ENCODE data around the gene SEC16A.
A peak's percentile ranks its signal among the peaks of the same experiment; 100 is the strongest.
"Not testable (repeated sequence)": the region's sequence is repeated elsewhere in the genome, so short reads cannot be mapped to it uniquely, and the experiment has no call there.

SEC16A gene

DNA sequence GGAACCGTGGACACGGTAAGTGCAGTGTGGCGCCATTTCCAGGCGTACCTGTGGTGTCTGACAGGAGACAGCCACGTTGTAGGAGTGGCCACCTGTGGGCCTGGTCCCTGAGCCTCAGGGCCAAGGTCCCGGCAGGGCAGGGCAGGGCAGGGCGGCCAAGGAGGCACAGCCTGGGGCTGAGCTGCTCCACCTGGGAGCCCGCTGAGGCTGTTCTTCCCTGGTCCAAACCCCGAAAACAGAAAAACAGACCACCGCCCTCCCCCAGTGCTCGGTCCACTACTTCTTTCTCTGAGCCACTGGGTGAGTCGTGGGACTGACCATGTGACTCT lies 63.8 kb downstream of the SEC16A start:
- DNase-seq (ENCODE audit: low spot score): no peak

DNA sequence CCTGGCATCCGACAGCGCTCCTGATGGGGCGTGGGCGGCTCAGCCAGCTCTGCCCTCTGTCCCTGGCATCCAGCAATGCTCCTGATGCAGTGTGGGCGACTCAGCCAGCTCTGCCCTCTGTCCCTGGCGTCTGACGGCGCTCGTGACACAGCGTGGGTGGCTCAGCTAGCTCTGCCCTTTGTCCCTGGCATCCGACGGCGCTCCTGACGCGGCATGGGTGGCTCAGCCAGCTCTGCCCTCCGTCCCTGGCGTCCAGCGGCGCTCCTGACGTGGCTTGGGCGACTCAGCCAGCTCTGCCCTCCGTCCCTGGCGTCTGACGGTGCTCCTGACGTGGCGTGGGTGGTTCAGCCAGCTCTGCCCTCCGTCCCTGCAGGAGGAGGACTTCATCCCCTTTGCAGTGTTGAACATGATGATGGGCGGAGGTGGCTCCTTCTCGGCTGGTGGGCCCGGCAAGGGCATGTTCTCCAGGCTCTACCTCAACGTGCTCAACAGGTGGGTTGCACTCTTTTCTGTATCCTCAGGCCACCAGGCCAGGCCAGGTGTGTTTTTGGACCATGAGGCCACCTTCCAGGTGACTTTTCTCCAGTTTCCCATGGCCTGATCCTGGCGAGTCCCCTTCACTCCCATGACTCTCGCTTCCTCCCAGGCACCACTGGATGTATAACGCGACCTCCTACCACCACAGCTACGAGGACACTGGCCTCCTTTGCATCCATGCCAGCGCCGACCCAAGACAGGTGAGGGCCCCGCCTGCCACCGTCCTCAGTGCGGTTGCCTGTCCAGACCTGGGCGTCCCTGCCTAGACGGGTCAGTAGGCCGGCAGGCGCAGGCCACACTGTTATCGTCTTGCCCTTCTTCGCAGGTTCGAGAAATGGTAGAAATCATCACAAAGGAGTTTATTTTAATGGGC lies 64.4 kb downstream of the SEC16A start:
- DNase-seq (ENCODE audit: low spot score): no peak

DNA sequence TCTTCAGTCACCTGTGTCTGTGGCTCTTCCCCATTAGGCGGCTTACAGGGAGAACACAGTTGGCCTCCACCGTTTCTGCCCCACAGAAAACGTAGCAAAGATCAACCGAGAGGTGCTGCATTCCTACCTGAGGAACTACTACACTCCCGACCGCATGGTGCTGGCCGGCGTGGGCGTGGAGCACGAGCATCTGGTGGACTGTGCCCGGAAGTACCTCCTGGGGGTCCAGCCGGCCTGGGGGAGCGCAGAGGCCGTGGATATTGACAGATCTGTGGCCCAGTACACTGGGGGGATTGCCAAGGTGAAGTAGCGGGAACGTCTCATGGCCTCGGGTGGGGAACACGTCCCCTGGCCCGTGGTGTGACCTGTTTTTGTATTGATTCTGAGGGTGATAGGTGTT lies 65.9 kb downstream of the SEC16A start:
- DNase-seq (ENCODE audit: low spot score): no peak

- no peak for DNase-seq (ENCODE audit: low spot score)
Measured at GRCh38 chr9:136416427-136416826, 66.4 kb downstream of the SEC16A start.

- no peak for DNase-seq (ENCODE audit: low spot score)
Measured at GRCh38 chr9:136412962-136413361, 69.9 kb downstream of the SEC16A start.

- no peak for DNase-seq (ENCODE audit: low spot score)
Measured at GRCh38 chr9:136411378-136411777, 71.5 kb downstream of the SEC16A start.

DNA sequence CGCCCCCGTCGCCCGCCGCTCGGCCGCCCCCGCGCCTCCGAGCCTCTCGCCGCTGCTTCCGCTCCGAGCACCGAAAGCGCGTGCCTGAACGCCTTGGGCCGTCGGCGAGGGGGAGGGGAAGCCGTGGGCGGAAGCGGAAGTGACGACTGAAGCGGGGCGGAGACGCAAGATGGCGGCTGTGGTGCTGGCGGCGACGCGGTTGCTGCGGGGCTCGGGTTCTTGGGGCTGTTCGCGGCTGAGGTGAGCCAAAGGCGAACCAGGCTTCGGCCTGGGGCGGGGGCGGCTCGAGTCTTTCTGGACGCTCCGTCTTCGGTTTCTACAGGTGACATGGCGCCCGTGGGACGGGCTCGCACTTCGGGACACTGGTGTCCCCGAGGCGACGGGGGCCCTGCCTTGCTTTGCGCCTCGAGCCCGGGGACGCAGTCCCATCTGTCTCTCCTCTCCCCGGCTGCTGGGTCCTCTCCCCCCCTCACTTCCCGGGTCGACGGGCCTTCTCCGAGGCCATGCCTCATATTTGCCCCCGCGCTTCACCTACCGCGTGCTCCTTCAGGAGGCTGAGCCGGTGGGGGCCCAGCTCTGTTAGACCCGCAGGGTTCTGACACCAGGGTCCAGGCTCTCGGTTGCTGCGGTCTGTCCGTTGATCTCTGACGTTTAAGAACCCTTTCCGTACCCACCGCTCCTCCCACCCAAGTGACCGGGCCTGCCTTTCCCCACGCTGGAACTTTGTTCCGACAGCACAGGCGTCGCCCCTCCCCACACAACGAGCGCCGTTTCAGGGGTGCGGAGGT lies 72.1 kb downstream of the SEC16A start, which contains the start of the genes ENTR1 and PMPCA:
Gene ENTR1, minus strand, starts transcription at position 115 of the 788 bp plus-strand sequence. CDS start 217 bp downstream, outside the sequence.
Gene PMPCA, plus strand, starts transcription at position 159 of the 788 bp plus-strand sequence. Its CDS starts 11 bp downstream, at position 170.
- peak; percentile 99 for DNase-seq (ENCODE audit: low spot score)

DNA sequence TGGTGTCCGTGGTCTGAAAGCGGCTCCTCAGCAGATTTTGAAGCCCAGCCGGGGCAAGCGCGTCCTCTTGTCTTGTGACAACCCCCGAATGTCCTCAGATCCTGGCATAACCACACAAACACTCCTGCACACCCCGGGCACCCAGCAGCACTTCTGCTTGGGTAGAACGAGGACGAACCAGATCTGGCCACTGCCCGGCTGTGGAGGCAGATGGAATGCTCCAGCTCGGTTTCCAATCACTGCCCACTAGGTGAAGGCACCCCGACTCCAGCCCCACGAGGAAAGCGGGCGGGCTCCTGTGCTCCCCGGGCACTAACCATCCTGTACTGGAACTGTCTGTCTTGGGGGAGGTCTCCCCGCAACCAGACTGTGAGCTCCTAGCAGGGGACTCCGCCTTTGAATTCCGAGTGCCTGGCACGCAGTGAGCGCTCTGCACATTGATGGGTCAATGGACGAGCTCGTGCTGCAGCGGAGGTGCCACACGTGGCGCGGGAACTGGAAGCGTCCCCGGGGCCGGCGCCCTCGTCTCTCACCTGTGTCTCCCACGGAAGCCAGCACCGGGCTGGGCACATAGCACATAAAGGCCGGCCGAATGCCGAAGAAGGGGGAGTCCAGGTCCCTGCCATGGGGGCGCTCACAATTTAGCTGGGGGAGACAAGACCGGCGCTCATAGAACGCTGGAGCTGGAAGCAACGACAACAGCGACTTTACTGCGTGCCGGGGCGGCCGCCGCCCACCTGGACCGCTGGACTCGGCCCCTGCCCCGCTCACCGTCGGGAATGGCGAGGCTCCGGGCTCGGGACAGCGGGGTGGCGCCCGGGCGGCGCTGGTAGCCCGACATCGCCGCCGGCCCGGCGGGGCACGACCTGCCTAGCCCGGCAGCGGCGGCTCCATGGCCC lies 73.0 kb downstream of the SEC16A start:
- peak; percentile 57 for DNase-seq (ENCODE audit: low spot score)

- DNase-seq (ENCODE audit: low spot score): no peak
Measured at GRCh38 chr9:136407911-136408310, 74.9 kb downstream of the SEC16A start.

DNA sequence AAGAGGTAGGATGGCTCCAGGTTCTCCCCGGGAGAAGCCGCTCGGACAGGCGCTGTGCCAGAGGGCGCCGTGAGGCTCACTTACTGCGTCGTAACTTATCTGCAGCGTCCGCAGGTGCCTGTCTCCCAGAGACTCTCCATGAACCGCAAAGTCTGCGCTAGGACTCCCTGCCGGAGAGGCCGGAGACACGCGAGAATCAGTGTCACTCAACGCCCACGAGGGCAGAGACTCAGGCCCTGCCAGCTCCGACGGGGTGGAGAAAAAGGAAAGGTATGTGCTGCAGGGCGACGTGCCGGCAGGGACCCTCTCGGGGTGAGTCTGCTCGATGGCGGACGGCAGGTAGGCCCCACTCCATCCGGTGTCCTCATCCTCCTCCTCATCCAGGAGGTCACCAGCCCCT lies 75.8 kb downstream of the SEC16A start:
- not testable (repeated sequence) for DNase-seq (ENCODE audit: low spot score)

DNA sequence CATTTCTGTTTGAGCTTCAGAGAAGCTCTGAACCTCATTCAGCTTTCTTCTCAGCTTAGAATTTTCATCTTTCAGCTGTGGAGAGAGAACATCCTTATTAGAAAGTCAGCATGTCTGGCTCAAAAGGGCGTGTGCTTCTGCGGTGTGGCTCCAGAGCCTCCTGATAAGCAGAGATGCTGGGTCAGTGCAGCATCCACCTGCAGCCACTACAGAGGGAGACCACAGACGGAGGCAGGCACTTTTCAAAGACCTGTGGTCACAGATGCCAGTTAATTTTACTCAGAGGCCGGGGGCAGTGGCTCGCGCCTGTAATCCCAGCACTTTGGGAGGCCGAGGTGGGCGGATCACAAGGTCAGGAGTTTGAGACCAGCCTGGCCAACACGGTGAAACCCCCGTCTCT lies 76.9 kb downstream of the SEC16A start:
- DNase-seq (ENCODE audit: low spot score): not testable (repeated sequence)

DNA sequence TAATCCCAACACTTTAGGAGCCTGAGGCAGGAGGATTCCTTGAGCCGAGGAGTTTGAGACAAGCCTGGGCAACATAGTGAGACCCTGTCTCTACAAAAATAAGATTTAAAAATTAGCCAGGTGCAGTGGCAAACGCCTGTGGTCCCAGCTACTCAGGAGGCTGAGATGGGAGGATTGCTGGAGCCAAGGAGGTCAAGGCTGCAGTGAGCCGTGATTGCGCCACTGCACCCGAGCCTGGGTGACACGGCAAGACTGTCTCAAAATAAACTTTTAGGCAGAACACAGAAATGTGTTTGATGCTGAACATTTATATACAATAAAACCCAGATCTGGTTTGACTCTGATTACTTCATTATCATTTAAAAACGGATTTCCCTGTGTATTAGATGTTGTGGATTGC lies 77.4 kb downstream of the SEC16A start:
- DNase-seq (ENCODE audit: low spot score): no peak

DNA sequence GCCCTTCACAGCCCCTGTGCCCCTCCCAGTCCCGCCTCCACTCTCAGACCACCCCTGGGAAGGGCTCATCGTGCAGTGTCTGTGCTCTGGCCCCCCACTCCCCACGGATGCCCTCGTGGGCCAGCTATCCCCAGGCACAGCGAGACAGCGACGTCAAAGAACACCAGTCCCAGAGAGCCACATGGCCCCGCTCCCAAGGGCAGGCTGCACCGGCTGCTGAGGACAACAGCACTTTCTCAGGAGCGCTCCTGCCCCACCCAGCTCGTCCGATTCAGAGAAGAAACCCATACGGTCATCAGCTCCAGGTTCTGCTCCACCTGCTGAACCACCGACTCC lies 78.1 kb downstream of the SEC16A start:
- DNase-seq (ENCODE audit: low spot score): no peak

DNA sequence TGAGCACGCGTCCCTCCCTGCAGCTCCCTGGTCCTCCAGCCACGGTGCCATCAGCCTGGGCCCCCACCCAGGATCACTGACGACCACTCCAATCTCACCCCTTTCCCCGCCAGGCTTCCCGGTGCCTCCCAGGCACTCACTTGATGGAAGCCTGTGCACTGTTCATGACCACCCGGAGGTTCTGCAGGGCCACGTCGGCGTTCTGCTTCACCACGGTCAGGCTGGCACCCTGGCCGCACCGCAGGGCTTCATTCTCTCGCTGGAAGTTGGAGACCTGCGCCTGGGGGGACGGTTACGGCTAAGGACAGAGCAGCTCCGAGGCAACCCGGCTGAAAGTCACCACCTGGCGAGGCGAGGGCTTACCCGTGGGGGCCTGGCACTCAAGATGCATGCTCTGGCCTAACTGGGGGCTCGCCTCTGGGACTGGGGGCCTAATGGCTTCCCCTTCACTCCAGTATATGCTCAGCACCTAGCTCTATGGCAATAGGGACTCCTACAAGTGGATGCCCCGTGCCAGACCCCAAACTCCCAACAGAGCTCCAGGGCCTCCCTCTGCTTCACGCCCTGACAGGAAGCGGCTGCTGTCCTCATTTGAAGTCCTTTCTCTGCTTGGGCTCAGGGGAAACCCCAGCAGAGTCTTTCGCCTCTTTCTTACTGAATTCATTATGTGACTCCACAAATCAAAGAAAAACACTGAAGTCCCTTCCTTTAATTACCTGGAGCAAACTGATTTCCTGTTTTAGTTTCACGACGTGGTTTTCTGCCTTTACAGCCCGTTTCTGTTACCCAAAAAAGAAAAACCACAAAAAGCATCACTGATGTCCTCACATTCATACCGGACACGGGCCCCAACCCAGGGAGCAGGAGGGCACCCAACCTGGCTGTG lies 78.7 kb downstream of the SEC16A start:
- no peak for DNase-seq (ENCODE audit: low spot score)

GRCh38 chr9:136403538-136403914 lies 79.3 kb downstream of the SEC16A start:
- no peak for DNase-seq (ENCODE audit: low spot score)

DNA sequence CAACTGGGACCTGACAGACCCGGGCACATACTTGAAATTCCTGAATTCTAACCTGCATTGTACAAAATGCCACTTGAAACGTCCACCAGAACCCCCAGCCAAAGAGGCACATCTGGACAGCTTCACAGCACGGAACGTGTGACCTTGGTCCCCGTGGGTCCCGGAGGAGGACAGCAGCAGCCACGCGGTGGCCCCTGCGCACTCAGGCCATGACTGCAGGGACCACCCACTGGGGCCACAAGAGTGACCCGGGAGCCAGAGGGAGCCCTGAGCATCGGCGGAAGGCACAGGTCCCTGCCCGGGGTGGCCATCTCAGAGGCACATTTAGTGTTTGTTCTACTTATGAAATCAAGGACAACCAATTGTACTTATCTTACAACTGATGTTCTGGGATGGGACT lies 80.8 kb downstream of the SEC16A start:
- DNase-seq (ENCODE audit: low spot score): no peak

DNA sequence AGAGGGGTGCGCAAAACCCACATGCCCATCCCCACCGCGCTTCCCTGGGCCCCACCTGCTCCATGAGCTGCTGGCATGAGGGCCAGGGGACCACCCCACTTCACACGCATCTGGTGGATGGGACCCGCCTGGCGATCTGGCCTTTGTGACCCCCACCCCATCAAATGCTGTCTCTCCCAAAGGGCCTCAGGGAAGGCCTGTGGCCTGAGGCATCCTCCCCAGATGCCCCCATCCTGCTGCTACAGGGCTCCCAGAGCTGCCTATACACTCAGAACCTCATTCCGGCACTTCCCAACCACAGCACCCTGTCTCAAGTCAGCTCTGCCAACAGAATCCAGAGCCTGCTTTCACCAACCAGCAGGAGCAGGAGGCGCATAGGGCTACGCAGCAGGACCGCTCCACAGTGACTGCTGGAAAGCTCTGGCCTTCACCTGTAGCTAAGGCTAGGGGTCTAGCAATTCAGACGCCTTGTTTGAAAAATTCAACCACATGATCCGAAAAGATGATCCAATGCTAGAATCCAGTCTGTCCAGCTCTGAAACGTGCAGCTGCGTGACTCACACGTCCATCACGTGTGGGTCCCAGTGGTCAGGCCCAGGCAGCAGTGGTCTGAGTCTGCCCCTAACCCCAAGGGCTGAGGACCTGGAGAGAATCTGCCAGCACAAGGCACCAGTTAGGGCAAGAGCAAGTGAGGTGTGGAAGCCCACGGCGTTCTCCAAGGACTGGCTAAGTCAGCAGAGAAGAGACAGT lies 81.5 kb downstream of the SEC16A start:
- no peak for DNase-seq (ENCODE audit: low spot score)

DNA sequence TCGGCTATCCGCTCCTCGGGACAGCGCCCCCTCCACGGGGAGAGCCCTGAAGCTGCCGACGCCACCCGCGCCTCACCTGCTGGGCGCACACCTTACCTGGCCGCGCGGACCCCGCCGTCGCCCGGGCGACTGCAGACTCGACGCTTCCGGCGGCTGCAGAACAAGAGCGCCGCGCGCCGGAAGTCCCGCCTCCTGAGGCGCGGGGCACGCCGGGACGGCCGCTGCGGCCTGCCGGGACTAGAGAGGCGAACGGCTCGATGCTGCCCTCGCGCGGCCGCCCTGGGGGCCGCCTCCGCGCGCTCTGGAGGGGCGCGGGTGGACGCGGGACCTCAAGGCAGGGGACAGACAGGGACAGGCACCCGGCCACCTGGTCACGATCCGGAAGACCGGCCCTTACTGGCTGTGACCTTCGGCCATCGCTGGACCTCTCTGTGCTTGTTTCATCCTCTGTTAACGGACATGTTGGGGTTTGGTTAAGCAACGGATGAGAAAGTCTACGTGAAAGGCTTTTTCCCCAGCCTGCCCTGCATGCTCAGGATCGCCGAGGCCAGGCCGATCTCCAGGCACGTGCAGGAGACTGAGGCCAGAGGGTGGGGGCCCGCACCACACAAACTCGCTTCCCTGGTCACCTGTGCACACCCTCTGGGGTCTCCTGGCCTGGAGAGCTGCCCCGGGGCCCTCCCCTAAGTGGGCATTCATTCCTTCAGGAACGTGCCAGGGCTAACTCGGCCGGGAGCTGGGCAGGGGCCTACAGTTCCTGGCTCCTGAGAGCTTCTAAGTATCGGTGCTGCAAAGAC lies 82.6 kb downstream of the SEC16A start, which contains the start of gene SNAPC4:
Gene SNAPC4, minus strand, starts transcription at position 133 of the 797 bp plus-strand sequence. CDS start 1,742 bp downstream, outside the sequence.
- peak; percentile 96 for DNase-seq (ENCODE audit: low spot score)
